ENCODE measurements around the gene TDG.

GRCh38 chr12:104023710-104024109 lies 58.0 kb downstream of the TDG start:
- TF ChIP-seq CTCF (conservative IDR thresholded peaks at IDR 0.05; ENCODE audit: low read length) (no peak), EZH2phosphoT487 (IDR thresholded peaks at IDR 0.05; ENCODE audit: borderline replicate concordance, low read depth, low read length) (no peak)

Measured in OCI-LY7 (cell line).